Renal pelvis (tissue), 4 donors: Measurements from ENCODE around the gene TUT4. TPM values are rescaled to one million over a fixed set of nuclear protein-coding genes. Genes with fewer than 3 reads are reported as not detected.
A peak's percentile ranks its signal among the peaks of the same experiment; 100 is the strongest.

Experiments
- DNase-seq: peaks from one replicate; pipeline ENCODE4 v3.0.0-alpha.2; 2013
- polyA plus RNA-seq, 3 donors: library from polyadenylated mRNA; unstranded; fragments of 120-200 nt; gene quantifications; one replicate each; pipeline ENCODE4 v1.2.1, GENCODE V29; 2013; ENCODE audit not compliant: insufficient read length in 3 of 3

Gene TUT4
- polyA plus RNA-seq, 3 donors, result 70.6 to 123 (median 107) TPM

DNA sequence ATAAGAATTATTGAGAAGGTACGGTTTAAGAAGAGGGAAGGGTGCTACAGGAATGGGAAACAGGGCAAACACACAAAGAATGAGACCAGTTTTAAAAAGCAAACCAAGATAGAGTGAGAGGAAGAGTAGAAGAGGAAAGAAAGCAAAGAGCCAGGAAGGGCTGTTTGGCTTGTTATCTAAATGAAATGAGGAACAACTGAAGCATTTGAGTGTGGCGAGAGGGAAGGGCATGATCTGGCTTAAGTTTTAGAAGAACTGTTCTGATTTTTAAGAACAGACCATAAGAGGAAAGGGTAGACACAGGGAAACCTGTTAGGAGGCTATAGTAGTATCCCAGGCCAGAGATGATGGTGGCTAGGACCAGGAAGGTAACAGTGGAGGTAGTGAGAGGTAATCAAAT is 73.8 kb downstream of the TUT4 start:
- no peak for DNase-seq

DNA sequence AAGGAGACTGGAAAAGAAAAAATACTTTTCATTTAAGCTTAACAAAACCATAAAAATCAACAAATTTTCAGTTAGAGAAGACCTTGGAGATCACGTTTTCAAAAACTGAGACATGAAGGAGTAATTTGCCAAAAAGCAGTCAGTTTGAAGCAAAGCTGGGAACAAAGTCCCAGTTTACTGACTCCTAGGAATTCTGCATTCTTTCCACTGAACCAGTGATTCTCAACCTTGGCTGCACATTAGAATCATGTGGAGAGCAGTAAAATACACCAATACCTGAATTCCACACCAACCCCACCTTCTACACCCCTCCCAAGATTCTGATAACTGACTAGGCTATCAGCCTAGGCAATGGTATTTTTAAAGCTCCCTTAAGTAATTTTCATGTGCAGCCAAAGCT is 75.0 kb downstream of the TUT4 start:
- DNase-seq, result peak; percentile 8

DNA sequence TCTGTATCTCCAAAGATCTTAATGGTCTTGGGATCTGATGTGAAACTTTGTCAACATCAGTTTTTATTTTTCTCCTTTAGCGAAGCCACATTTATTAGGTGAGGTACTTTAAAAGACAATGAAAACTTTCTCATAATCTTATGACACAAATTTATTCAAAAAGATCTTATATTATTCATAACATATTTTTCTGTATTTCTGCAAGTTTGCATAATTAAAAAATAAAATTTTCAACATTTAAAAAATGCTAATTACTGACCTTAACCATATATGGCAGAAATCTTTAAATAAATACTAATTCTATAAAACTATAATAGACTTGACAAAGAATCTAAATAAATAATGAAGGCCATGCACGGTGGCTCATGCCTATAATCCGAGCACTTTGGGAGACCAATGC is 75.9 kb downstream of the TUT4 start:
- DNase-seq, result no peak

DNA sequence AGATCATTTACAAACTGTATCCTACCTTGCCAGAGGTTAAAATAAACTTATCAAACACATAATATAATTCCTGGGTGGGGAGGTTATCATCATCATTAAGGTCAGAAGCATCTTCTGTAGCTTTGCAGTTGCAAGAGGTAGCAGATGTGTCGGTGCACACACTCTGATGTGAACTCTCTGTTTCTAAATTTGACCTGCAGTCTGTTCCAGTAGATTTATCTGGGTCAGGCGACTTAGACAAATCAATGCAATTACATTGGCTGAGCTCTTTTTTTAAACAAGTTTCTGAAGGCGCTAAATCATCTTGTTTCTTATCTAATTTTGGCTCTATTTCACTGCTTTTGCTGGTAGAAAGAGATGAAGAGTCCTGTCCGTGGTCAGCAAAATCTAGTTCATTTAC is 78.1 kb downstream of the TUT4 start:
- no peak for DNase-seq

DNA sequence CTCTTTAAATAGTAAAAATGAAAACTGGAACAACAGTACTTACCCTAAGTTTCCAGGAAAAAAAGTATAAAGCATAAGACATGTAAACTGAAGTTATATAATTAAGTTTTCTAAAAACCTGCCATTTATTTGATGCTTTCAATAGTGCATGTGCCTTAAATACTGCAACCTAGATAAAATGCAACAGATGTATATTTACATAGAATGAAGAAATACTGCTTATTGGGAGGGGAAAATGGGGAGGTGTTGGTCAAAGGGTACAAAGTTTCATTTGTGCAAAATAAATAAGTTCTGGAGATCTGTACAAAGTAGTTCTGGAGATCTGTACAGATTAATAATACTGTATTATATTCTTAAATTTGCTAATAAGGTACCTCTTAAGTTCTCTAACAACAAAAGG is 79.9 kb downstream of the TUT4 start:
- no peak for DNase-seq

DNA sequence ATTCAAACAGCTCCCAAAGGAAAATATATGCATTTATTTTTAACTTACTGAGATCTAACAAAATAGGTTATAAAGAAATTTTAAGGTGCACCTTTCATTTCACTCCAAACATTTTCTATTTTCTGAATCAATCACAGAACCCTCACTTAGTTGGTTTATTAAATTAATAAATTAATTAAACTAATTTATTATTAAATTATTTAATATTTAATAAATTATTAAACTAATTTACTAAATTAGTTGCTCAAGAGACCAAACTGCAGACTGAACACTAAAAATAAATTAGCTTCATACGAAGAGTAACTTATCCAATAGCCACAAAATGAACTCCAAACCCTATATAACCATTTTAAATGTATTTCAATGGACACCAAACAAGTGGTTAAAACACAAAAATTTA is 80.5 kb downstream of the TUT4 start:
- no peak for DNase-seq

DNA sequence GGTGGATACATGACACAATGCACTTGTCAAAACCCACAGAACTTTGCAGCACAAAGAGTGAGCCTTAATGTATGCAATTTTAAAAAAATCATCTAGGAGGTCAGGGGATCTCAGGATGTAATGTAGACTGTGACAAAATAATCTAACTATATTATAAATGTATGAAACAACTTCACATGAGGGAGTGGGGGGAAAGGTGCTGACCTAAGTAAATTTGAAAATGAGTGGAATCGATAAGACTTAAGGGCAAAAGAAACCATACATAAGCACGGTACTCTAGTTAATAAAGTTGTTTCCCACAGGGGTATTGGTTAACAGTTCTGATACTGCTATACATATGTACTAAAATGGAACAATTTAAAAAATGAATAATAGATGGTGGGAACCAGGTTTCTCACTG is 83.8 kb downstream of the TUT4 start:
- no peak for DNase-seq

DNA sequence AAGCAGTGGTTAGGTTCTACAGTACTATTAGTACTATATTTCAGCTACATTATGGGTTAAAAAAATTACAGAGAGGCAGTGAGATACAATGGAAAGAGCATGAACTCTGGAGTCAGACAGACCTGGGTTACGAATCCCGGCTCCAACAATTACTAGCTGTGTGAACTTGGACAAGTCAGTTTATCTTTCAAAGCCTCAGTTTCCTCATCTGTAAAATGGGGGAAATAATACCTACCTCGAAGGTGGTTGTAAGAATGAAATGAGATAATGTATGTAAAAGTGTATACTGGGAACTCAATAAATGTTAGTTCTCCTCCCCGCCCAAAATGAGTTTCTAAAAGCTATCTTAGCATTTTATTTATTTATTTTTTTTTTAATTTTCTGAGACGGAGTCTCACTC is 89.0 kb downstream of the TUT4 start:
- DNase-seq, result no peak

DNA sequence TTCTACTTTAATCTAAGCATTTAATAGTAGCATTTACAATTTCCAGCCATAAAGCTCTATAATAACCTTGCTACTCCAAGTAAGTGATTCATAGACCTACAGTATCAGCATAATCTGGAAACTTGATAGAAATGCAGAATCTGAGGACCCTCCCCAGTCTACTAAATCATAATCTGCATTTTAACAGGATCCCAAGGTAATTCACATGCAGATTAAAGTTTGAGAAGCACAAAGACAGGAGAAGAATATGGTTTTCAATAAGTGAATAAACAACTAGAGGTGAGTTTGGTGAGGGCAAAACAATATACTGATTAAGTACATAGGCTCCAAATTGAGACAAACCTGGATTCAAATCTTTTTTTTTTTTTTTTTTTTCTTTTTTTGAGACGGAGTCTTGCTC is 91.1 kb downstream of the TUT4 start:
- DNase-seq, result no peak

DNA sequence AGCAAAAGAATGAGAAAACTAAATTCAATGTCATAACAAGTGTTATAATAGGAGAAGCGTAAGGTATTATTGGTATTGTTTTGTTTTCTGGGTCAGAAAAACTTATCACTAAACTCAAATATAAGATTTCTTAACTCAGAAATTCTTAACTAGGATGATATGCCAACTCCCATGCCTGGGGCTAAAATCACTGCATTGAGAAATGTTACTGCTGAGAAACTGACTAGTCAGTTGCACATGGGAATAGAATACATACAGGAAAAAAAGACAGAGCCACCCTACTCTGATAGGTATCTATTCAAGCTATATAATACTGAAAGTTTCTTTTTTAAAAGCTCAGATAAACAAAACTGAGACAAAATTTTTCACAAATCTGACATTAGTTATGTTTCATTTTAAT is 92.2 kb downstream of the TUT4 start:
- no peak for DNase-seq

DNA sequence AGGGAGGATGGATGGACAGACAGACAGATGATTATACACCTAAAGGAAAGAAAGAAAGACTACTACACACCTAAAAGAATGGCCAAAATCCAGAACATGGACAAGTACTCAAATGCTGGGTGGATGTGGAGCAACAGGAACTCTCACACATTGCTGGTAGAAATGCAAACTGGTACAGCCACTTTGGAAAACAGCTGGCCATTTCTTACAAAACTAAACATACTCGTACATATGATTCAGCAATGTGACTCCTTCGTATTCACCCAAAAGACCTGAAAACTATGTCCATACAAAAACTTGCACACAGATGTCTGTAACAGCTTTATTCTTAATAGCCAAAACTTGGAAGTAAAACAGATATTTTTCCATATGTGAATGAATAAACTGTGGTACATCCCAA is 97.2 kb downstream of the TUT4 start:
- no peak for DNase-seq

DNA sequence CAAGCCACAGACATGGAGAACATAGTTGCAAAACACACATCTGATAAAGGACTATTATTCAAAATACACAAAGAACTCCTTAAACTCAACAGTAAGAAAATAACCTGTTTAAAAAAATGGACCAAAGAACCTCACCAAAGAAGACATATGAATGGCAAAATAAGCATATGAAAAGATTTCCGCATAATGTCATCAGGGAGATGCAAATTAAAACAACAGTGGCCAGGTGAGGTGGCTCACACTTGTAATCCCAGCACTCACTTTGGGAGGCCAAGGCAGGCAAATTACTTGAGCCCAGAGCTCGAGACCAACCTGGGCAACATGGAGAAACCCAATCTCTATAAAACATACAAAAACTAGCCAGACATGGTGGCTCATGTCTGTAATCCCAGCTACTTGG is 98.1 kb downstream of the TUT4 start:
- DNase-seq, result no peak

DNA sequence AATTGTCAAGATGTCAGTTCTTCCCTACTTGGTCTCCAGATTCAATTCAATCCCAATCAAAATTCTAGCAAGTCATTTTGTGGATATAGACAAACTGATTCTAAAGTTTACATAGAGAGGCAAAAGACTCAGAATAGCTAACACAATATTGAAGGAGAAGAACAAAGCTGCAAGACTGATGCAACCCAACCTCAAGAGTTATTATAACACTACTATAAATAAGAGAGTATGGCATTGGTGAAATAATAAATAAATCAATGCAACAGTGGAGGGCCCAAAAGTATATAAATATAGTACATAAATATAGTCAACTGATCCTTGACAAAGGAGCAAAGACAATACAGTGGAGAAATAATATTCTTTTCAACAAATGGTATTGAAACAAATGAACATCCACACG is 98.8 kb downstream of the TUT4 start:
- no peak for DNase-seq

DNA sequence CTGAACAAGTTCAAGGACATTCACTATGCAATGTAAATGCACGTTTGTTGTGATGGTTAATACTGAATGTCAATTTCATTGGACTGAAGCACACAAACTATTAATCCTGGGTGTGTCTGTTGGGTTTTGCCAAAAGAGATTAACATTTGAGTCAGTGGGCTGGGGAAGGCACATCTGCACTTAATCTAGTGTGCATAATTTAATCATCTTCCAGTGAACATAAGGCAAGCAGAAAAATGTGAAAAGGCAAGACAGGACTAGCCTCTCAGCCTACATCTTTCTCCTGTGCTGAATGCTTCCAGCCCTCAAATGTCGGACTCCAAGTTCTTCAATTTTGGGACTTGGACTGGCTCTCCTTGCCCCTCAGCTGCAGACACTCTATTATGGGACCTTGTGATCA is 108.4 kb downstream of the TUT4 start:
- DNase-seq, result no peak

DNA sequence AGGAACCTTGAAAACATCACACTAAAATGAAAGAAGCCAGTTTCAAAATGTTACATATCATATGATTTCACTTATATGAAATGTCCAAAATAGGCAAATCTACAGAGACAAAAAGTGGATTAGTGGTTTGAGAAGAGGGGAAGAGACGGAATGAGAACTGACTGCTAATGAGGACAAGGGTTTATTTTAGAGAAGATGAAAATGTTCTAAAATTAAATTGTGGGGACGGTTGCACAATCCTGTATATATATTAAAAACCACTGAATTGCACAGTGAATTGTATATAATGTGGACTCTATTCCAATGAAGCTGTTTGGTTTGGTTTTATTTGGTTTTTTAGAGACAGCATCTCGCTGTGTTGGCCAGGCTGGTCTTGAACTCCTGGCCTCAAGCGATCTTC is 112.9 kb downstream of the TUT4 start:
- DNase-seq, result no peak

DNA sequence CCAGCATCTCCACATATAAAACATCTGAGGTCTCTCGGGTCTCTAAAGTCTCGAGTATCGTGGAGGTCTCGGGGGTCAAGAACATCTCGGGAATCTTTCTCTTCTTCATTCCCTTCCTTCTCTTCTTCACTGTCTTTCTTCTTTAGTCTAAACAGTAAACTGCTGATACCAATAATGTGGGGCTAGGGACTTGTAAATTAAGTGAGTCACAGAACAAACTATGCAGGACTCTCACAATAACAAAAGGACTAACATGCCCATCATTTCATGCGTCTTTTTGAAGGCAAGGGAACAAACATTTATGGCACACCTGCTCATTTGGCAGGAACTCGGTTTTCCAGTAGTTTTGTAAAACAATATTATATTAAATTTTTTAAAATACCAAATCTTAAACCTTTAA is 116.1 kb downstream of the TUT4 start:
- DNase-seq, result no peak

DNA sequence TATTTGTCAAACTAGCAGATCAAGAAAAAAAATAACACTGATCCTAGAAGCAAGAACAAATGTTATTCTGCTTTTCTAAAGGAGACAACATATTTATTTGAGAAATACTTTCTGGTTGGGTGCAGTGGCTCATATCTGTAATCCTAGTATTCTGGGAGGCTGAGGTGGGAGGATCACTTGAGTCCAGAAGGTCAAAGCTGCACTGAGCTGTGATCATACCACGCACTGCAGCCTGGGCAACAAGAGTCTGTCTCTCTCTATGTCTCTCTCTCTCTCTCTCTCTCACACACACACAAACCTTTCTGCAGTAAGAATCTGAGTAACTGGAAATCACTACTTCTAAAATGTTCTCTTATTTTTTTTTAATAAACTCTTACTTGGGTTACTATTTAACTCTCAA is 117.2 kb downstream of the TUT4 start:
- peak; percentile 4 for DNase-seq

DNA sequence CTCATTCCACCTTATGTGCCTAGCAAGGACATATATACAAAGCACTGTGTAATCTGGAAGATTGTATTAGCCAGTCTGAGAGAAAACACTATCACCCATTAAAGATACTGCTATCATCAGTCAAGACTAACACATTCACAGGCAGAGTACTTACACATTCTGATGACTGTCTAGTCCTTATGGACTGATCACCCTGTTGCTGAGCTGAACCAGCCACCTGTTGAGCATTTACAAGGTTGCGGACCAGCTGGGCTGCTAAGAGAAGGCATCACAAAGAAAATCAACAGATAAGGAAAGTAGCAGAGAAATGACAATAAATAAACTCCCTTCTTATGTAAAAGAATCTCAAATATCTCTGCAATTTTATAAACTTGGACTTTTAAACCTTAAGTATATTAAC is 117.7 kb downstream of the TUT4 start:
- DNase-seq, result no peak

DNA sequence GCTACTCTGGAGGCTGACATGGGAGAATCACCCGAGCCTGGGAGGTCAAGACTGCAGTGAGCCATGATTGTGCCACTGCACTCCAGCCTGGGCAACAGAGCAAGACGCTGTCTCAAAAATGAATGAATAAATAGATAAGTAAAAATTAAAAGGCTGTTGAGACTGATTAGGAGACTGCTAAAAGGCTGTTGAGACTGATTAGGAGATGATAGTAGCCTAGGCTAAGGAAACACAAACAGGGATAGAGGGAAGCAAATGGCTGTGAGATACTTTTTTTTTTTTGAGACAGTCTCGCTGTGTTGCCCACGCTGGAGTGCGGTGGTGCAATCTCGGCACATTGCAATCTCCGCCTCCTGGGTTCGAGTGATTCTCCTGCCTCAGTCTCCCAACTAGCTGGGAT is 120.1 kb downstream of the TUT4 start:
- DNase-seq, result no peak

DNA sequence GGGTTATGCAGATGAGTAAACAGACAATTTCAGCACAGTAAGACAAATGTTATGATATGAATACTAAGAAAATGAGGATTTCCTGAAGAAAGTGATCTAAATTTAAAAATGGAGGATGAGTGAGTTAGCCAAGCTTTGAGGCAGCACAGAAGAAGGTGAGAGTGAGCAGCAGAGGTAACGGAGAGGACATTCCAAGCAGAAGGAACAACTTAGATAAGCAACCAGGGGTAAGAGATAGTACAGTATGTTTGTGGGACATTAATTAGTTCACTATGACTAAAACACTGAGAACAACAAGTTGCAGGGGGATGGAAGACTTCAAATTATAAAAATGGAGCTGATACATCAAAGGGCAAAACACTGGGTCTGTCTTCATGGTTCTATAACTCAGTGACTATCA is 125.7 kb downstream of the TUT4 start:
- no peak for DNase-seq

DNA sequence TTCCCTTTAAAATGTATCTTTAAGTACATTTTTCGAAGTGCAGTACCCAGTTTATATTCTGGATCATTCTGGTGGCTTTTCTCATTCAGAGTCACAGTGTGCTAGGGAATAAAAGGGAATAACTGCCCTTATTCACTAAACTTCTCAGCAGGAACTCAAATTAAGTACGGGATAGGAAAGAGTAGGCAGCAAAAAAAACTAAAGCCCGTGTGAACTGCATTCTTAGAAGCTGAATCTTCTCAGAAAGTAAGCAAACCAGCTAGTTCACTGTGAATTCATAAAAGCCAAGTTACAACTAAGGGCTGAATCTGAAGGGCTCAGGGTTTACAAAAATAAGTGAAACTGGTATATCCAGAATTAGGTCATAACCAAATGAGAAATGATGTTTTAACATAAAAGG is 126.5 kb downstream of the TUT4 start:
- no peak for DNase-seq

DNA sequence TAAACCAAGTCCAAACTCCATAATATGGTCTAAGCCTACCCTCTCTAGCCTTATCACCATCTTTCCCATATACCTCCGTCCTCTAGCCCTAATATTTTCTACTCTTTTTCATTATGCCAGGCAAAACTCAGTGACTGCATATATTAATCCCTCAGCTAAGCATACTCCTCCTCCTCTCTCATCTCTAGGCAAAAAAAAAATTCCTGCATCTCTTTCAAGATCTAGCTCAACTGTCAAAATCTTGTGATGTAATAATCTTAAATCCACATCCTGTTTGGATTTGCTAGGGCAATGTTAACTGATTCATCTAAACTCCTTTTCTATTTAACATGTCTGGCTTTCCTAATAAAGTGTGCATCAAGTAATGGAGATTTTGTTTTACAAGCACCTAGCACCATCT is 128.1 kb downstream of the TUT4 start:
- no peak for DNase-seq

DNA sequence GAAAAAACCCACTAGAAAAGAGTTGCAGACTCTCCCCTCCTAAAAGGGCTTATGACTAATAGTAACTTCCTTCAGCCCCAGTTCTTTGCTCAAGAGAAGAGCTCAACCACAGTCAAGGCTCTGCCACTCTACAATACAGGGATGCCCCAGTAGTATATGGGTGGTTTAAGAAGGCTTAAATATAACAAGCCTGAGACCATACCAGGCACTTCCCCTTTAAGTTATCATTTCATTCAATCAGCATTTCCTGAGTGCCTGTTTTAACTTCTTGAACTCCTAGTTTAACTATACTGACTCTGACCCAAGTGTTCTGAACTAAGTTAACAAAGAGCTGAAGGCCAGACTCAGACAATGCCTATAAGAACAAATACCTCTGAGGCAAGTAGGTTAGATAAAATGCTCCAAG is 128.7 kb downstream of the TUT4 start:
- no peak for DNase-seq

DNA sequence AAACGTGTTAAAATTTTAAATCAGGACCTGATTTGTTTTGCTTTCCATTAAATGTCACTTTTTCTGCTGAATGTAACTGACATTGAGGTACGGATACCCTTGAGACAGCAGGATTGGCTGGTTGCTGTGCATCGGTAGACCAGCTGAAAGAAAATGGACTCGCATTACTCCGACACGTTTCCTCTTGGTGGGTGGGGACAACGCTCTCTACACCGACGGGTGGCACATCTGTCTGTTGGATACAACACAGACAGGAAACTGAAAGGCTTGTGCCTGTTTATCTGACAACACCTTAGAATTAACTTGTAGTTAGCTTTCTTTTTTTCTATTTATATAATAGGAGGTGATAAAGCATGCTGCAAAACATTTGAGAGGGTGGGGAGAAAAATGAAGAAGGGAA is 129.1 kb downstream of the TUT4 start:
- no peak for DNase-seq

DNA sequence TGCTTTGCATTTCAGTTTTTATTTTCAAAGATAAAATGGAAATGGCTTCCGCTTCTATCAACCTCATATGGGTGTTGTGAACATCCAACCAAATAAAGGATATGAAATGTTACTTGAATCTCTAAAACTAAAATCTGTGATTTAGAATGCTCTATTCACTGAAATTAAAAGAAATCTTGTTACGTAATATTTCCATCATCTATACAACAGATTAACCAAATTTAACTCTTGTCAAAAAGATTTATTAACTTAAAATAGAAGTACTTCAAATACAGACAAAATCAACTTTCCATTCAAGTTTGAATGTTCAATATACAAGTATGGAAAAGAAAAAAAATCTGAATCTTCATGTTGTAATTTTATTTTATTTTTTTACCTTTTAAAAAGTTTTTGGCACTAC is 129.8 kb downstream of the TUT4 start:
- DNase-seq, result no peak

DNA sequence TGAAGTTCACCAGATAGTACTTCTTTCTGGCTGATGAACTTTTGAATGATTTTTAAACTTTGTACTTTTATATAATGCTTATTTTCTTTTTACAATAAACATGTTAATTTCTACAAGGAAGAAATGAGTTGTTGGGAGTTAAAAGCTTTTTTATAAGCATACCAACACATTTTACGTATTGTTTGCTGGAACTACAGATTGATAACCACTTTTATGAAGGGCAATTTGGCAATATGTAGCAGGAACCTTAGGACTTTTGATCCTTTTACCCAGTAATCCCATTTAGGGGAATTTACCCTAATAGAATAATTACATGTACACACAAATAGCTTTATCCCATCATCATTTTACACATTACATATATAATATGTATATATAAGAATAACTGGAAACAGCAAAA is 132.2 kb downstream of the TUT4 start:
- DNase-seq, result no peak
